B cell (primary cell): Measurements from ENCODE around the gene TLDC2. TPM values are rescaled to one million over a fixed set of nuclear protein-coding genes. Genes with fewer than 3 reads are reported as not detected.
"Not testable (repeated sequence)": the region's sequence is repeated elsewhere in the genome, so short reads cannot be mapped to it uniquely, and the experiment has no call there.

Experiments
- ATAC-seq: fragments of 200-7000 bp; cut with Tn5 transposase; one replicate; pipeline ENCODE4 v1.10.0; 2021; ENCODE audit warnings: low read depth, mild to moderate bottlenecking, moderate number of reproducible peaks, moderate library complexity
- CTCF ChIA-PET: fragments of 350-600 bp; sonication (Branson Sonifier 250); formaldehyde crosslinking; loops from one replicate; lab custom pipeline; 2021; ENCODE audit warnings: antibody characterized with exemption, inconsistent platforms; lab: Charles Lee
- POLR2A ChIA-PET: fragments of 350-600 bp; sonication (Branson Sonifier 250); formaldehyde crosslinking; loops from one replicate; lab custom pipeline; 2021; ENCODE audit warnings: antibody characterized with exemption; lab: Charles Lee
- DNase-seq: peaks from one replicate; pipeline ENCODE4 v3.0.0; 2013
- H2AFZ ChIP-seq: 2 replicates; pipeline ENCODE4 v1.6.1; 2012; ENCODE audit warnings: mild to moderate bottlenecking, low read depth, low read length; ENCODE audit not compliant: insufficient read depth, poor library complexity, severe bottlenecking
- H3K27ac ChIP-seq, 2 donors: 1 replicate in 1 of 2; 2 replicates in 1 of 2; pipeline ENCODE4 v1.5.1; 2012 to 2013; ENCODE audit warnings: low read length in 2 of 2, mild to moderate bottlenecking in 2 of 2, moderate library complexity in 1 of 2
- H3K27me3 ChIP-seq, 4 experiments: fragments of 200-600 bp in 1 of 4; sonication (generic) in 1 of 4; replicated peaks in 1 of 4; 1 replicate in 2 of 4; 2 replicates in 2 of 4; pipeline versions ENCODE4 v1.6.1 to v1.7.0; 2013 to 2016; ENCODE audit warnings: low read length in 3 of 4, mild to moderate bottlenecking in 2 of 4, mixed read lengths in 1 of 4, moderate library complexity in 1 of 4; ENCODE audit not compliant: insufficient read depth in 4 of 4, control insufficient read depth in 3 of 4; ENCODE audit errors: control extremely low read depth in 1 of 4
- H3K36me3 ChIP-seq, 2 experiments: replicated peaks in 1 of 2; 1 replicate in 1 of 2; 2 replicates in 1 of 2; pipeline versions ENCODE4 v1.6.1 to v1.7.1; 2013; ENCODE audit warnings: low read length in 1 of 2; ENCODE audit not compliant: insufficient read depth in 2 of 2, control insufficient read depth in 1 of 2; ENCODE audit errors: control extremely low read depth in 1 of 2, extremely low read depth in 1 of 2
- H3K4me1 ChIP-seq, 2 donors: fragments of 200-600 bp in 1 of 2; sonication (generic) in 1 of 2; 1 replicate in 1 of 2; 2 replicates in 1 of 2; pipeline versions ENCODE4 v1.5.1 to v1.6.1; 2013 to 2017; ENCODE audit warnings: low read length in 2 of 2; ENCODE audit not compliant: control insufficient read depth in 2 of 2, insufficient read depth in 2 of 2
- H3K4me2 ChIP-seq: replicated peaks from 2 replicates; pipeline ENCODE3; 2012; ENCODE audit warnings: mild to moderate bottlenecking, low read depth, low read length; ENCODE audit not compliant: poor library complexity, severe bottlenecking
- H3K4me3 ChIP-seq, 5 experiments: fragments of 200-600 bp in 1 of 5; sonication (generic) in 1 of 5; 1 replicate in 3 of 5; 2 replicates in 2 of 5; pipeline versions ENCODE4 v1.5.1 to v1.7.0; 2011 to 2016; ENCODE audit warnings: low read length in 4 of 5, mild to moderate bottlenecking in 4 of 5, low read depth in 2 of 5, control low read depth in 1 of 5, moderate library complexity in 1 of 5; ENCODE audit not compliant: insufficient read depth in 1 of 5; ENCODE audit errors: control extremely low read depth in 1 of 5, extremely low read depth in 1 of 5
- H3K79me2 ChIP-seq: fragments of 200-600 bp; sonication (generic); one replicate; pipeline ENCODE4 v1.6.0; 2016; ENCODE audit warnings: low read length; ENCODE audit not compliant: control insufficient read depth, insufficient read depth
- H3K9ac ChIP-seq: fragments of 200-600 bp; sonication (generic); 2 replicates; pipeline ENCODE4 v1.6.1; 2017; ENCODE audit warnings: mild to moderate bottlenecking, low read length, moderate library complexity
- H3K9me3 ChIP-seq, 3 donors: one replicate each; pipeline versions ENCODE4 v1.6.1 to v1.7.1; 2013; ENCODE audit warnings: low read length in 2 of 3; ENCODE audit not compliant: control insufficient read depth in 2 of 3, insufficient read depth in 1 of 3; ENCODE audit errors: control extremely low read depth in 1 of 3
- H4K20me1 ChIP-seq: 2 replicates; pipeline ENCODE4 v1.6.0; 2012; ENCODE audit warnings: mild to moderate bottlenecking, low read length; ENCODE audit not compliant: insufficient read depth, control insufficient read depth, poor library complexity, severe bottlenecking
- H3K27ac Mint-ChIP-seq: one replicate; pipeline ENCODE4 v1.8.0; 2021; ENCODE audit warnings: mixed read lengths
- H3K27me3 Mint-ChIP-seq: one replicate; pipeline ENCODE4 v1.8.0; 2021; ENCODE audit warnings: mixed read lengths
- H3K4me1 Mint-ChIP-seq: one replicate; pipeline ENCODE4 v1.8.0; 2021; ENCODE audit warnings: mixed read lengths
- H3K4me3 Mint-ChIP-seq: one replicate; pipeline ENCODE4 v1.8.0; 2021; ENCODE audit warnings: mixed read lengths
- H3K9me3 Mint-ChIP-seq: one replicate; pipeline ENCODE4 v1.8.0; 2022; ENCODE audit warnings: mixed read lengths; ENCODE audit not compliant: insufficient read depth
- EZH2 ChIP-seq: IDR thresholded peaks from 2 replicates; pipeline ENCODE4 v1.6.1; 2012; ENCODE audit warnings: borderline replicate concordance, low read depth, mild to moderate bottlenecking, moderate library complexity, low read length; ENCODE audit not compliant: insufficient read depth, poor library complexity, severe bottlenecking
- WGBS: methylation state at CpG from one replicate; pipeline ENCODE4 v1.1.5; 2013; ENCODE audit warnings: missing lambda C conversion rate; ENCODE audit not compliant: insufficient coverage; 5-methylcytosine and 5-hydroxymethylcytosine counted together
- intact Hi-C: fragments of 100-400 bp; cut with micrococcal nuclease; formaldehyde crosslinking; loops from one replicate; pipeline ENCODE4 v1.10.0; 2022
- polyA plus RNA-seq: library from polyadenylated mRNA; depleted of rRNA; stranded (reverse); fragments of >200 nt; gene quantifications from 2 replicates; pipeline ENCODE4 v1.2.3, GENCODE V29; 2012
- total RNA-seq, 2 donors: library from RNA; stranded (reverse); fragments of 120-200 nt in 1 of 2; gene quantifications; 1 replicate in 1 of 2; 2 replicates in 1 of 2; pipeline versions ENCODE4 v1.2.3 to v1.2.4, GENCODE V29; 2013 to 2022
- TF ChIP-seq, protein P1 (sequence below): fragments of 200-600 bp; IDR thresholded peaks from one replicate; pipeline ENCODE4 v1.8.0; 2022; ENCODE audit warnings: antibody characterized with exemption, mild to moderate bottlenecking

TLDC2 gene
- total and polyA plus RNA-seq, 2 donors (not counting 1 experiment from before 2014, with no cell fraction given), result 0.13 TPM; not detected in 1

DNA sequence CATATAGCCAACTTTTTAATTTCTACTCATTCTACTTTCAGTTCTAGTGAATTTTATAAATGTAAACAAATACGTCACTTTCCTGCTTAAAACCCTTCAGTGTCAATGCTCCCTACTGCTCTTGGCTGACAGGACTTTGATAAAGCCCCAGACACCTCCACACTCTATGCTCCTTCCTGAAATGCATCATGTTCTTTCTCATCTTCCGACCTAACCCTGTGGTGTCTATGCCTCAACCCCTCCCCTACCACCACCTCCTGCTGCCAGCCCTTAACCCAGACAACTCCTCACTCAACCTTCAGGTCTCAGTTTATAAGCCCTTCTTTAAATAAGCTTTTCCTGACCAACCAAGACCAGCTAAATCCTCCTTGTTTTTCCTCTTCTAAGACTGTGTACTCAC is 19.1 kb downstream of the TLDC2 start:
- POLR2A ChIA-PET, result no interaction called here
- no peak for DNase-seq

GRCh38 chr20:36904690-36905089 is 28.8 kb downstream of the TLDC2 start:
- H3K36me3 ChIP-seq, result peaks cover 4 to 19% of the 10 kb centered on the region in 2 experiments
- H3K4me2 ChIP-seq, result no peak overlapping the region
- intact Hi-C loops, result no loop called here
- H3K9me3 Mint-ChIP-seq, result no peaks in the 10 kb centered on the region
- DNase-seq (no peak), ATAC-seq (no peak)
- CTCF ChIA-PET, result interaction anchor here (1.5 kb wide), 1 partner anchor 16 kb away, joined by 4 read pairs; no protein-coding TSS in a partner anchor
- TF ChIP-seq EZH2, result no peak
- TF ChIP-seq, protein P1, sequence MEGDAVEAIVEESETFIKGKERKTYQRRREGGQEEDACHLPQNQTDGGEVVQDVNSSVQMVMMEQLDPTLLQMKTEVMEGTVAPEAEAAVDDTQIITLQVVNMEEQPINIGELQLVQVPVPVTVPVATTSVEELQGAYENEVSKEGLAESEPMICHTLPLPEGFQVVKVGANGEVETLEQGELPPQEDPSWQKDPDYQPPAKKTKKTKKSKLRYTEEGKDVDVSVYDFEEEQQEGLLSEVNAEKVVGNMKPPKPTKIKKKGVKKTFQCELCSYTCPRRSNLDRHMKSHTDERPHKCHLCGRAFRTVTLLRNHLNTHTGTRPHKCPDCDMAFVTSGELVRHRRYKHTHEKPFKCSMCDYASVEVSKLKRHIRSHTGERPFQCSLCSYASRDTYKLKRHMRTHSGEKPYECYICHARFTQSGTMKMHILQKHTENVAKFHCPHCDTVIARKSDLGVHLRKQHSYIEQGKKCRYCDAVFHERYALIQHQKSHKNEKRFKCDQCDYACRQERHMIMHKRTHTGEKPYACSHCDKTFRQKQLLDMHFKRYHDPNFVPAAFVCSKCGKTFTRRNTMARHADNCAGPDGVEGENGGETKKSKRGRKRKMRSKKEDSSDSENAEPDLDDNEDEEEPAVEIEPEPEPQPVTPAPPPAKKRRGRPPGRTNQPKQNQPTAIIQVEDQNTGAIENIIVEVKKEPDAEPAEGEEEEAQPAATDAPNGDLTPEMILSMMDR, result no peak
- H4K20me1 ChIP-seq, result no peaks in the 10 kb centered on the region
- POLR2A ChIA-PET, result no interaction called here
- no peak overlapping the region for H3K27ac ChIP-seq
- no CpG with 5 or more reads among the region's 2 CpGs for WGBS
- no peaks in the 10 kb centered on the region for H3K79me2 ChIP-seq
- H3K4me1 ChIP-seq, result peaks cover 0 to 3% of the 10 kb centered on the region in 2 donors
- no peak overlapping the region for H3K4me3 ChIP-seq
- no peak overlapping the region for H3K9ac ChIP-seq
- H3K9me3 ChIP-seq, result no peaks in the 10 kb centered on the region
- H3K27ac Mint-ChIP-seq, result no peak overlapping the region
- H3K27me3 Mint-ChIP-seq, result no peaks in the 10 kb centered on the region
- no peak overlapping the region for H2AFZ ChIP-seq
- peaks cover 8% of the 10 kb centered on the region for H3K4me1 Mint-ChIP-seq
- no peak overlapping the region for H3K4me3 Mint-ChIP-seq
- no peaks in the 10 kb centered on the region for H3K27me3 ChIP-seq

More for the DNA sequence above, 19.1 kb downstream of the TLDC2 start:
- WGBS, result 85% methylated on average over 1 of the region's 2 CpGs
- Mint-ChIP-seq H3K9me3 (no peaks in the 10 kb centered on the region), H3K27ac (no peak overlapping the region), H3K27me3 (no peaks in the 10 kb centered on the region), H3K4me1 (no peaks in the 10 kb centered on the region), H3K4me3 (no peak overlapping the region)
- intact Hi-C loops, result no loop called here
- Histone ChIP-seq H3K4me1 (no peaks in the 10 kb centered on the region), H2AFZ (no peak overlapping the region), H3K4me2 (no peak overlapping the region), H3K36me3 (peaks cover 1 to 24% of the 10 kb centered on the region in 2 experiments), H3K4me3 (no peak overlapping the region), H3K27ac (no peak overlapping the region), H3K27me3 (no peaks in the 10 kb centered on the region), H3K9ac (no peak overlapping the region), H3K79me2 (no peaks in the 10 kb centered on the region), H3K9me3 (no peaks in the 10 kb centered on the region), H4K20me1 (no peaks in the 10 kb centered on the region)
- CTCF ChIA-PET, result interaction anchor here (1.0 kb wide), 1 partner anchor 8 kb away, joined by 5 read pairs; no protein-coding TSS in a partner anchor
- no peak for ATAC-seq
- no peak for TF ChIP-seq EZH2
- TF ChIP-seq, protein P1, result no peak

- H3K4me2 ChIP-seq, H3K27ac Mint-ChIP-seq, H3K9me3 Mint-ChIP-seq, H3K9ac ChIP-seq, H3K27me3 Mint-ChIP-seq, DNase-seq, CTCF ChIA-PET, intact Hi-C loops, ATAC-seq, H3K4me1 Mint-ChIP-seq, H3K4me3 ChIP-seq, H3K79me2 ChIP-seq, H3K9me3 ChIP-seq, H3K27me3 ChIP-seq, POLR2A ChIA-PET, H2AFZ ChIP-seq, H3K4me3 Mint-ChIP-seq, H4K20me1 ChIP-seq, H3K4me1 ChIP-seq, H3K27ac ChIP-seq: not testable (repeated sequence)
- WGBS, result 98% methylated on average over 9 of the region's 10 CpGs
- peaks cover 4 to 23% of the 10 kb centered on the region in 2 experiments for H3K36me3 ChIP-seq
These were observed 29.6 kb downstream of the TLDC2 start for GRCh38 chr20:36905566-36905965.
